ENCODE results near the gene PHACTR3. TPM values are rescaled to one million over a fixed set of nuclear protein-coding genes. Genes with fewer than 3 reads are reported as not detected.

The PHACTR3 gene
- total RNA-seq, 1 experiment from 2014 or later: 0.11 TPM

DNA sequence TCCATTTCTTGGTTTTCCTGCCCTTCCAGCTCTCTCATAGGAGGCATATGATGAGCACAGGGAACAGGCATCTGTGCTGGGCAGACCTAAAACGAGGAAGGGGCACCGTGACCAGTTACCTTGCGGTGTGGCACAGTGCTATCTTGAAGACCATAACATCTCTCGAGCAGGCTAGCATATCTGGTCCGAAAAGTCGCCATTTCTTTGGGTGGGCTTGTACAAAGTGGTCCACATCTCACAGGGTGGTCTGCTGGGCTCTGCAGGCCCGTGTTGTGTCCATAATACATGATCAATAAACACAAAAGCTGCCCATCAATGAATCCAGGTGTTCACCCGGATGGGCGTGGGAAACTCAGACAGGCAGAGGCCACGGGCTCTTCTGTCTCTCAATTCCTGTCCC lies 115.7 kb downstream of the PHACTR3 start:
- Mint-ChIP-seq H3K27ac (ENCODE audit: unreplicated experiment) (no peak overlapping the region), H3K36me3 (ENCODE audit: insufficient read depth, unreplicated experiment) (no peaks in the 10 kb centered on the region), H3K4me3 (ENCODE audit: unreplicated experiment) (no peak overlapping the region), H3K4me1 (ENCODE audit: low read depth, unreplicated experiment) (no peaks in the 10 kb centered on the region), H3K27me3 (ENCODE audit: insufficient read depth, unreplicated experiment) (peaks cover 44% of the 10 kb centered on the region), H3K9me3 (ENCODE audit: unreplicated experiment) (no peaks in the 10 kb centered on the region)
- CTCF ChIA-PET: no interaction called here
- DNase-seq: no peak
- Histone ChIP-seq H3K9me3 (no peaks in the 10 kb centered on the region), H3K36me3 (ENCODE audit: control insufficient read depth, insufficient read depth, low read length) (no peaks in the 10 kb centered on the region), H3K4me3 (ENCODE audit: low read depth, low read length) (no peak overlapping the region), H3K4me1 (no peaks in the 10 kb centered on the region), H3K27me3 (replicated peaks; ENCODE audit: control insufficient read depth, insufficient read depth, low read length) (peaks cover 5% of the 10 kb centered on the region)
- BruUV-seq (replicated peaks): no TSS peak
- TF ChIP-seq CTCF (IDR thresholded peaks at IDR 0.05; ENCODE audit: insufficient read depth in 1 of 2, low read depth in 1 of 2, low read length in 1 of 2, severe bottlenecking in 1 of 2, unreplicated experiment in 1 of 2): no peak
- POLR2A ChIA-PET: no interaction called here
- intact Hi-C loops (cut with micrococcal nuclease; ENCODE audit: unreplicated experiment): no loop called here

DNA sequence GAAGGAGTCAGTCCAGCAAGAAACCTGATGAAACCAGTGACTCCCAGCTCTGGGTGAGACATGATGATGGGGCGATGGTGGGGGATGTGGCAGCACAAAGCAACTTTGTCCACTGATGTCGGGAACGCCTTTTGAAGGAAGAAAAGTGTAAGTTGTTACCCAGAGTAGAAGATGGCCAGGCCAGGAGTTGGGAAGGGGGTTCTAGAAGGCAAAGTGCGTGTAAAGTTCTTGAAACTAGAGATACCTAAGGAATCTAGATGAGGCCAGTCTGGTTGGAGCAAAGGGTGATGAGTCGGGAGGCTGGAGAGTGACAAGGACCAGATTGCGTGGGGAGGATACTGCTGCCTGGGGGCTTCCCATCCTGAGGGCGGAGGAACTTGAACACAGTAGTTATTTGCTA lies 117.0 kb downstream of the PHACTR3 start:
- peaks cover 42% of the 10 kb centered on the region for H3K27me3 Mint-ChIP-seq (ENCODE audit: insufficient read depth, unreplicated experiment)
- peaks cover 5% of the 10 kb centered on the region for H3K27me3 ChIP-seq (replicated peaks; ENCODE audit: control insufficient read depth, insufficient read depth, low read length)
- no peaks in the 10 kb centered on the region for H3K4me1 ChIP-seq
- no peaks in the 10 kb centered on the region for H3K9me3 Mint-ChIP-seq (ENCODE audit: unreplicated experiment)
- no peaks in the 10 kb centered on the region for H3K4me1 Mint-ChIP-seq (ENCODE audit: low read depth, unreplicated experiment)
- POLR2A ChIA-PET: no interaction called here
- no peak overlapping the region for H3K4me3 ChIP-seq (ENCODE audit: low read depth, low read length)
- H3K4me3 Mint-ChIP-seq (ENCODE audit: unreplicated experiment): no peak overlapping the region
- TF ChIP-seq CTCF (IDR thresholded peaks at IDR 0.05; ENCODE audit: insufficient read depth in 1 of 2, low read depth in 1 of 2, low read length in 1 of 2, severe bottlenecking in 1 of 2, unreplicated experiment in 1 of 2): no peak
- no TSS peak for BruUV-seq (replicated peaks)
- no peaks in the 10 kb centered on the region for H3K36me3 ChIP-seq (ENCODE audit: control insufficient read depth, insufficient read depth, low read length)
- DNase-seq: no peak
- CTCF ChIA-PET: no interaction called here
- no peaks in the 10 kb centered on the region for H3K9me3 ChIP-seq
- H3K27ac Mint-ChIP-seq (ENCODE audit: unreplicated experiment): no peak overlapping the region
- intact Hi-C loops (cut with micrococcal nuclease; ENCODE audit: unreplicated experiment): no loop called here
- no peaks in the 10 kb centered on the region for H3K36me3 Mint-ChIP-seq (ENCODE audit: insufficient read depth, unreplicated experiment)

- no peak for DNase-seq
- no peaks in the 10 kb centered on the region for H3K36me3 ChIP-seq (ENCODE audit: control insufficient read depth, insufficient read depth, low read length)
- no peak overlapping the region for H3K27ac Mint-ChIP-seq (ENCODE audit: unreplicated experiment)
- intact Hi-C loops (cut with micrococcal nuclease; ENCODE audit: unreplicated experiment): no loop called here
- H3K9me3 Mint-ChIP-seq (ENCODE audit: unreplicated experiment): no peaks in the 10 kb centered on the region
- H3K27me3 Mint-ChIP-seq (ENCODE audit: insufficient read depth, unreplicated experiment): peaks cover 42% of the 10 kb centered on the region
- peaks cover 5% of the 10 kb centered on the region; the same call in 1 of the 2 replicates for H3K27me3 ChIP-seq (replicated peaks; ENCODE audit: control insufficient read depth, insufficient read depth, low read length)
- H3K4me3 ChIP-seq (ENCODE audit: low read depth, low read length): no peak overlapping the region
- ChIA-PET POLR2A (no interaction called here), CTCF (no interaction called here)
- no TSS peak for BruUV-seq (replicated peaks)
- H3K36me3 Mint-ChIP-seq (ENCODE audit: insufficient read depth, unreplicated experiment): no peaks in the 10 kb centered on the region
- no peaks in the 10 kb centered on the region for H3K4me1 ChIP-seq
- no peak overlapping the region for H3K4me3 Mint-ChIP-seq (ENCODE audit: unreplicated experiment)
- TF ChIP-seq CTCF (IDR thresholded peaks at IDR 0.05; ENCODE audit: insufficient read depth in 1 of 2, low read depth in 1 of 2, low read length in 1 of 2, severe bottlenecking in 1 of 2, unreplicated experiment in 1 of 2): no peak
- H3K4me1 Mint-ChIP-seq (ENCODE audit: low read depth, unreplicated experiment): no peaks in the 10 kb centered on the region
- H3K9me3 ChIP-seq: no peaks in the 10 kb centered on the region
Observed at GRCh38 chr20:59723108-59723500, 118.8 kb downstream of the PHACTR3 start.
